ENCODE results near the gene NXPH4.

Gene NXPH4

DNA sequence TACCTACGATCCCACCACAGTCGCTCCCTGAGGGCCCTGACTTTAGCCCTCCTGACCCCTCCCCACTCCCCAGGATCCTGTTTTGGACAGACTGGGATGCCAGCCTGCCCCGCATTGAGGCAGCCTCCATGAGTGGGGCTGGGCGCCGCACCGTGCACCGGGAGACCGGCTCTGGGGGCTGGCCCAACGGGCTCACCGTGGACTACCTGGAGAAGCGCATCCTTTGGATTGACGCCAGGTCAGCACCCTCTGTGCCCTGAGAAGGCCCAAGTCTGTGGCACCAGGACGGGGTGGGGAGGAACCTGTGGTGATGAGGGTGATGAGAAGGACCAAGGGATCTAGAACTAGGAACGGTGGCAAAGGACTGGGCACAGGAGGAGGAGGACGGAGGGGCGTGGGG, 39.2 kb upstream of the NXPH4 start:
- no peak overlapping the region for H3K4me3 ChIP-seq (ENCODE audit: low read depth, low read length)
- TF ChIP-seq, protein P1, sequence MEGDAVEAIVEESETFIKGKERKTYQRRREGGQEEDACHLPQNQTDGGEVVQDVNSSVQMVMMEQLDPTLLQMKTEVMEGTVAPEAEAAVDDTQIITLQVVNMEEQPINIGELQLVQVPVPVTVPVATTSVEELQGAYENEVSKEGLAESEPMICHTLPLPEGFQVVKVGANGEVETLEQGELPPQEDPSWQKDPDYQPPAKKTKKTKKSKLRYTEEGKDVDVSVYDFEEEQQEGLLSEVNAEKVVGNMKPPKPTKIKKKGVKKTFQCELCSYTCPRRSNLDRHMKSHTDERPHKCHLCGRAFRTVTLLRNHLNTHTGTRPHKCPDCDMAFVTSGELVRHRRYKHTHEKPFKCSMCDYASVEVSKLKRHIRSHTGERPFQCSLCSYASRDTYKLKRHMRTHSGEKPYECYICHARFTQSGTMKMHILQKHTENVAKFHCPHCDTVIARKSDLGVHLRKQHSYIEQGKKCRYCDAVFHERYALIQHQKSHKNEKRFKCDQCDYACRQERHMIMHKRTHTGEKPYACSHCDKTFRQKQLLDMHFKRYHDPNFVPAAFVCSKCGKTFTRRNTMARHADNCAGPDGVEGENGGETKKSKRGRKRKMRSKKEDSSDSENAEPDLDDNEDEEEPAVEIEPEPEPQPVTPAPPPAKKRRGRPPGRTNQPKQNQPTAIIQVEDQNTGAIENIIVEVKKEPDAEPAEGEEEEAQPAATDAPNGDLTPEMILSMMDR (conservative IDR thresholded peaks at IDR 0.05; ENCODE audit: low read depth, low read length) = no peak
- DNase-seq (ENCODE audit: low read depth) = no peak

DNA sequence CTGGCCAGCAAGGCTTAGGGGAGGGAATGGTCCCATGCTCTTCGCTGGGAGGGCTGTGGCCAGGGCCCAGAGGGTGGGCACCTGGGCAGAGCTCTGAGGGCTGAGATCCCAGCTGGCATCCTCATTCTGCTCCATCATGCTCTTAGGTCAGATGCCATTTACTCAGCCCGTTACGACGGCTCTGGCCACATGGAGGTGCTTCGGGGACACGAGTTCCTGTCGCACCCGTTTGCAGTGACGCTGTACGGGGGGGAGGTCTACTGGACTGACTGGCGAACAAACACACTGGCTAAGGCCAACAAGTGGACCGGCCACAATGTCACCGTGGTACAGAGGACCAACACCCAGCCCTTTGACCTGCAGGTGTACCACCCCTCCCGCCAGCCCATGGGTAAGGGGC, 38.4 kb upstream of the NXPH4 start:
- H3K4me3 ChIP-seq (ENCODE audit: low read depth, low read length) = no peak overlapping the region
- no peak for DNase-seq (ENCODE audit: low read depth)
- TF ChIP-seq, protein P1 (conservative IDR thresholded peaks at IDR 0.05; ENCODE audit: low read depth, low read length) = no peak

DNA sequence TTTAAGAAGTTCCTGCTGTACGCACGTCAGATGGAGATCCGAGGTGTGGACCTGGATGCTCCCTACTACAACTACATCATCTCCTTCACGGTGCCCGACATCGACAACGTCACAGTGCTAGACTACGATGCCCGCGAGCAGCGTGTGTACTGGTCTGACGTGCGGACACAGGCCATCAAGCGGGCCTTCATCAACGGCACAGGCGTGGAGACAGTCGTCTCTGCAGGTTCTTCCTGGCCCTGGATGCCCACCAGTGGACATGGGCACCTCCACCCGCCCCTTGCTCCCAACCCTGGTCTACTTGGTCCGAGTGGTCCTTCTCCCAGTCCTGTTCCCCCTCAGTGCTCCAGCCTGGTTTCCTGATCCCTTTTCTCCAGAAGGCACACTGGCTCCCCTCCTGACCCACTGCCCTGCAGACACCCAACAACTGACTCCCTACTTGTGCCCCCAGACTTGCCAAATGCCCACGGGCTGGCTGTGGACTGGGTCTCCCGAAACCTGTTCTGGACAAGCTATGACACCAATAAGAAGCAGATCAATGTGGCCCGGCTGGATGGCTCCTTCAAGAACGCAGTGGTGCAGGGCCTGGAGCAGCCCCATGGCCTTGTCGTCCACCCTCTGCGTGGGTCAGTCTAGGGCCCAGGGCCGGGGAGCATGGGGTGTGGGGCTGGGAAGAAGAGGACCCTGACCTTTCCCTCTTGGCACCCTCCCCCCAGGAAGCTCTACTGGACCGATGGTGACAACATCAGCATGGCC, 37.1 kb upstream of the NXPH4 start:
- TF ChIP-seq, protein P1 (conservative IDR thresholded peaks at IDR 0.05; ENCODE audit: low read depth, low read length) = no peak
- no peak overlapping the region for H3K4me3 ChIP-seq (ENCODE audit: low read depth, low read length)
- no peak for DNase-seq (ENCODE audit: low read depth)

DNA sequence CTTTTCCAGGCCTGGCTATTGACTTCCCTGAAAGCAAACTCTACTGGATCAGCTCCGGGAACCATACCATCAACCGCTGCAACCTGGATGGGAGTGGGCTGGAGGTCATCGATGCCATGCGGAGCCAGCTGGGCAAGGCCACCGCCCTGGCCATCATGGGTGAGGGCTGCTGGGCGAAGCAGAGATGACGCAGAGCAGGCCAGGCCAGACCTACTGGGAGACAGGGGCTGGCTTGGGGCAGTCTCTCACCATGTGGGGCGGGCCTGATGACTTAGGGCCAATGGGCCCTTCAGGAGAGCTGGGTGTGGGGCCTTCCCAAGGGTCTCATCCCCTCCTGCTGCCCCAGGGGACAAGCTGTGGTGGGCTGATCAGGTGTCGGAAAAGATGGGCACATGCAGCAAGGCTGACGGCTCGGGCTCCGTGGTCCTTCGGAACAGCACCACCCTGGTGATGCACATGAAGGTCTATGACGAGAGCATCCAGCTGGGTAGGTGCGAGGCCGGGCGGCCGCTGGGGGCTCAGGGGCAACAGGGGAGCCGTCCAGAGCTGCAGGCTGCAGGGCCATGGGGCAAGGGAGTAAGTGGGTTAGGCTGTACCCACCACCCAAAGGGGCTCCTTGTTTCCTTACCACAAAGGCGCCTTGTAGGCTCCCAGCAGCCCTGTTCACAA, 36.1 kb upstream of the NXPH4 start:
- no peak overlapping the region for H3K4me3 ChIP-seq (ENCODE audit: low read depth, low read length)
- TF ChIP-seq, protein P1 (conservative IDR thresholded peaks at IDR 0.05; ENCODE audit: low read depth, low read length) = no peak
- no peak for DNase-seq (ENCODE audit: low read depth)

DNA sequence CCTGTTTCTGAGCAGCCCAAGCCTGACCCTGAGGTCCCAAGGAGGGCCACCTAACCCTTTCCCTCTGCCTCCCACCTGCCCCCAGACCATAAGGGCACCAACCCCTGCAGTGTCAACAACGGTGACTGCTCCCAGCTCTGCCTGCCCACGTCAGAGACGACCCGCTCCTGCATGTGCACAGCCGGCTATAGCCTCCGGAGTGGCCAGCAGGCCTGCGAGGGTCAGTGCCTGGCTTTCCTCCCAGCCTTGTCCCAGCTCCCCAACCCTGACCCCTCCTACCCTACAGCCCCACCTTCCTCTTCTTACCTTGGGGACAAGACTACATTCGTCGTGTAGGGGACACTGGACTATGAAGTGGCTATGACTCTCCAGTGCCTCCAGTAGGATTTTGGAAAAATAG, 35.5 kb upstream of the NXPH4 start:
- TF ChIP-seq, protein P1 (conservative IDR thresholded peaks at IDR 0.05; ENCODE audit: low read depth, low read length) = no peak
- DNase-seq (ENCODE audit: low read depth) = no peak
- H3K4me3 ChIP-seq (ENCODE audit: low read depth, low read length) = no peak overlapping the region

DNA sequence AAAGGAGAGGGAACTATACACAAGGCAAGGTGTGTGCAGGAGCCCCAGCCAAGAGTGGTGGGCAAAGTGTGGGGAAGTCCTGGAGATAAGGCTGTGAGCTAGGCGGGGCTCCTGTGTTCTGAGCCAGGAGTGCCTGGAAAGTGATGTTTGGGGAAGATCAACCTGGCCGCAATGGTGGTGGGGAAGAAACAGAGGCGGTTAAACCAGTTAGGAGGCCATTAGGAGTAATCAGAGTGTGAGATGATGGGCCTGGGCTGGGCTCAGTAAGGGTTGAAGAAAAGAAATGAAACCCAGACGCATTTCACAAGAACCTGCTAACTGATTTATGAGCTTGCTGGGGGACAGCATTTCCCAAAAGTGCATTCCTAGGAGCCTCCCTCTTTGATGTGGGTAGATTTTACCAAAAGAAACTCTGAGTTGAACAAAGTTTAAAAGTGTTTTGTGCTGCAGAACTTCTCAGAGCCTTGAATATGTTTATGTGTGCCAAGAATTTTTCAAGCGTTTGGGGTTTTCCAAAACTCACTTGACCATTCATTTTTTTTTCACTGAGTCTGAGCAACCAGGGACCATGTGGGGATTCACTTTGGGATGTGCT, 34.9 kb upstream of the NXPH4 start:
- H3K4me3 ChIP-seq (ENCODE audit: low read depth, low read length) = no peak overlapping the region
- no peak for DNase-seq (ENCODE audit: low read depth)
- TF ChIP-seq, protein P1 (conservative IDR thresholded peaks at IDR 0.05; ENCODE audit: low read depth, low read length) = no peak

Measured in choroid plexus epithelial cell (primary cell).